ENCODE results near the gene CAMTA2. TPM values are rescaled to one million over a fixed set of nuclear protein-coding genes. Genes with fewer than 3 reads are reported as not detected.

The CAMTA2 gene
- total RNA-seq, 1 experiment from 2014 or later, result 21.4 TPM

GRCh38 chr17:5020502-5021023, 33.1 kb upstream of the CAMTA2 start:
- Mint-ChIP-seq H3K4me3 (ENCODE audit: low read depth, unreplicated experiment) (no peak overlapping the region), H3K4me1 (ENCODE audit: low read depth, unreplicated experiment) (peaks cover 12% of the 10 kb centered on the region), H3K36me3 (ENCODE audit: insufficient read depth, unreplicated experiment) (peaks cover 27% of the 10 kb centered on the region), H3K9me3 (ENCODE audit: low read depth, unreplicated experiment) (no peaks in the 10 kb centered on the region), H3K27me3 (ENCODE audit: unreplicated experiment) (no peaks in the 10 kb centered on the region), H3K27ac (ENCODE audit: unreplicated experiment) (no peak overlapping the region)
- CTCF ChIA-PET, result no interaction called here
- DNase-seq, result no peak
- no peak for TF ChIP-seq CTCF (IDR thresholded peaks at IDR 0.05; ENCODE audit: unreplicated experiment)
- no TSS peak for BruUV-seq (replicated peaks)
- intact Hi-C loops (cut with micrococcal nuclease; ENCODE audit: unreplicated experiment), result no loop called here

GRCh38 chr17:5019475-5019956, 32.0 kb upstream of the CAMTA2 start:
- intact Hi-C loops (cut with micrococcal nuclease; ENCODE audit: unreplicated experiment), result no loop called here

GRCh38 chr17:5014357-5014756, 26.9 kb upstream of the CAMTA2 start:
- no peak overlapping the region for H3K4me3 Mint-ChIP-seq (ENCODE audit: low read depth, unreplicated experiment)
- peaks cover 17% of the 10 kb centered on the region for H3K36me3 Mint-ChIP-seq (ENCODE audit: insufficient read depth, unreplicated experiment)
- no peaks in the 10 kb centered on the region for H3K9me3 Mint-ChIP-seq (ENCODE audit: low read depth, unreplicated experiment)
- DNase-seq, result no peak
- H3K27me3 Mint-ChIP-seq (ENCODE audit: unreplicated experiment), result no peaks in the 10 kb centered on the region
- intact Hi-C loops (cut with micrococcal nuclease; ENCODE audit: unreplicated experiment), result no loop called here
- H3K27ac Mint-ChIP-seq (ENCODE audit: unreplicated experiment), result no peak overlapping the region
- TF ChIP-seq CTCF (IDR thresholded peaks at IDR 0.05; ENCODE audit: unreplicated experiment), result no peak
- BruUV-seq (replicated peaks), result no TSS peak
- no peaks in the 10 kb centered on the region for H3K4me1 Mint-ChIP-seq (ENCODE audit: low read depth, unreplicated experiment)
- CTCF ChIA-PET, result no interaction called here

More at GRCh38 chr17:5019475-5019956, 32.0 kb upstream of the CAMTA2 start:
- Mint-ChIP-seq H3K4me1 (ENCODE audit: low read depth, unreplicated experiment) (peaks cover 8% of the 10 kb centered on the region), H3K36me3 (ENCODE audit: insufficient read depth, unreplicated experiment) (peaks cover 32% of the 10 kb centered on the region), H3K27ac (ENCODE audit: unreplicated experiment) (no peak overlapping the region), H3K4me3 (ENCODE audit: low read depth, unreplicated experiment) (no peak overlapping the region), H3K27me3 (ENCODE audit: unreplicated experiment) (no peaks in the 10 kb centered on the region), H3K9me3 (ENCODE audit: low read depth, unreplicated experiment) (no peaks in the 10 kb centered on the region)
- CTCF ChIA-PET, result no interaction called here
- TF ChIP-seq CTCF (IDR thresholded peaks at IDR 0.05; ENCODE audit: unreplicated experiment), result no peak
- BruUV-seq (replicated peaks), result no TSS peak
- DNase-seq, result no peak

GRCh38 chr17:5011928-5012327, 24.5 kb upstream of the CAMTA2 start:
- BruUV-seq (replicated peaks), result no TSS peak
- Mint-ChIP-seq H3K4me1 (ENCODE audit: low read depth, unreplicated experiment) (no peaks in the 10 kb centered on the region), H3K4me3 (ENCODE audit: low read depth, unreplicated experiment) (no peak overlapping the region), H3K27me3 (ENCODE audit: unreplicated experiment) (no peaks in the 10 kb centered on the region), H3K36me3 (ENCODE audit: insufficient read depth, unreplicated experiment) (peaks cover 15% of the 10 kb centered on the region), H3K9me3 (ENCODE audit: low read depth, unreplicated experiment) (no peaks in the 10 kb centered on the region), H3K27ac (ENCODE audit: unreplicated experiment) (no peak overlapping the region)
- CTCF ChIA-PET, result no interaction called here
- TF ChIP-seq CTCF (IDR thresholded peaks at IDR 0.05; ENCODE audit: unreplicated experiment), result no peak
- no peak for DNase-seq
- intact Hi-C loops (cut with micrococcal nuclease; ENCODE audit: unreplicated experiment), result no loop called here
